Measurements from ENCODE around the gene PTGFRN. TPM values are rescaled to one million over a fixed set of nuclear protein-coding genes. Genes with fewer than 3 reads are reported as not detected.

PTGFRN gene
- total RNA-seq, 3 donors from 2014 or later, result 10.0 to 17.0 (median 15.5) TPM

GRCh38 chr1:116916533-116917445 is 7.1 kb downstream of the PTGFRN start:
- Mint-ChIP-seq H3K4me1 (ENCODE audit: low read depth) (peaks cover 9% of the 10 kb centered on the region), H3K9me3 (no peaks in the 10 kb centered on the region), H3K4me3 (no peak overlapping the region), H3K27me3 (ENCODE audit: low read depth) (no peaks in the 10 kb centered on the region), H3K36me3 (ENCODE audit: insufficient read depth) (no peaks in the 10 kb centered on the region)
- no peak for DNase-seq
- ATAC-seq, result no peak

- no peaks in the 10 kb centered on the region for H3K9me3 Mint-ChIP-seq
- H3K27me3 Mint-ChIP-seq (ENCODE audit: low read depth), result no peaks in the 10 kb centered on the region
- no peak for ATAC-seq
- peaks cover 9% of the 10 kb centered on the region for H3K4me1 Mint-ChIP-seq (ENCODE audit: low read depth)
- no peak for DNase-seq
- H3K4me3 Mint-ChIP-seq, result no peak overlapping the region
- no peaks in the 10 kb centered on the region for H3K36me3 Mint-ChIP-seq (ENCODE audit: insufficient read depth)
These were observed 9.1 kb downstream of the PTGFRN start for GRCh38 chr1:116918714-116919357.

GRCh38 chr1:116919802-116920201 is 10.1 kb downstream of the PTGFRN start:
- no peak for DNase-seq
- no peaks in the 10 kb centered on the region for H3K36me3 Mint-ChIP-seq (ENCODE audit: insufficient read depth)
- peaks cover 7% of the 10 kb centered on the region for H3K4me1 Mint-ChIP-seq (ENCODE audit: low read depth)
- no peaks in the 10 kb centered on the region for H3K27me3 Mint-ChIP-seq (ENCODE audit: low read depth)
- H3K9me3 Mint-ChIP-seq, result no peaks in the 10 kb centered on the region
- no peak for ATAC-seq
- H3K4me3 Mint-ChIP-seq, result no peak overlapping the region

GRCh38 chr1:116920211-116920610 is 10.5 kb downstream of the PTGFRN start:
- Mint-ChIP-seq H3K4me1 (ENCODE audit: low read depth) (peaks cover 3% of the 10 kb centered on the region), H3K9me3 (no peaks in the 10 kb centered on the region), H3K36me3 (ENCODE audit: insufficient read depth) (no peaks in the 10 kb centered on the region), H3K27me3 (ENCODE audit: low read depth) (no peaks in the 10 kb centered on the region), H3K4me3 (no peak overlapping the region)
- DNase-seq (no peak), ATAC-seq (peak in 1 of 2 donors; percentile 30)

GRCh38 chr1:116921301-116921885 is 11.7 kb downstream of the PTGFRN start:
- Mint-ChIP-seq H3K27me3 (ENCODE audit: low read depth) (no peaks in the 10 kb centered on the region), H3K4me1 (ENCODE audit: low read depth) (peaks cover 3% of the 10 kb centered on the region), H3K4me3 (no peak overlapping the region), H3K9me3 (no peaks in the 10 kb centered on the region), H3K36me3 (ENCODE audit: insufficient read depth) (no peaks in the 10 kb centered on the region)
- ATAC-seq (no peak), DNase-seq (no peak)

GRCh38 chr1:116921937-116922336 is 12.2 kb downstream of the PTGFRN start:
- ATAC-seq (no peak), DNase-seq (no peak)
- H3K4me1 Mint-ChIP-seq (ENCODE audit: low read depth), result peaks cover 3% of the 10 kb centered on the region
- no peaks in the 10 kb centered on the region for H3K27me3 Mint-ChIP-seq (ENCODE audit: low read depth)
- H3K9me3 Mint-ChIP-seq, result no peaks in the 10 kb centered on the region
- H3K4me3 Mint-ChIP-seq, result no peak overlapping the region
- no peaks in the 10 kb centered on the region for H3K36me3 Mint-ChIP-seq (ENCODE audit: insufficient read depth)

GRCh38 chr1:116923421-116923820 is 13.7 kb downstream of the PTGFRN start:
- DNase-seq, result no peak
- Mint-ChIP-seq H3K4me1 (ENCODE audit: low read depth) (peaks cover 3% of the 10 kb centered on the region), H3K4me3 (no peak overlapping the region), H3K27me3 (ENCODE audit: low read depth) (no peaks in the 10 kb centered on the region), H3K36me3 (ENCODE audit: insufficient read depth) (no peaks in the 10 kb centered on the region), H3K9me3 (no peaks in the 10 kb centered on the region)
- ATAC-seq, result no peak

- ATAC-seq (no peak), DNase-seq (no peak)
- Mint-ChIP-seq H3K9me3 (no peaks in the 10 kb centered on the region), H3K4me3 (no peak overlapping the region), H3K4me1 (ENCODE audit: low read depth) (peaks cover 4% of the 10 kb centered on the region), H3K27me3 (ENCODE audit: low read depth) (no peaks in the 10 kb centered on the region), H3K36me3 (ENCODE audit: insufficient read depth) (no peaks in the 10 kb centered on the region)
These were observed 17.5 kb downstream of the PTGFRN start for GRCh38 chr1:116927049-116927798.

- peaks cover 27% of the 10 kb centered on the region for H3K4me1 Mint-ChIP-seq (ENCODE audit: low read depth)
- DNase-seq, result no peak
- no peaks in the 10 kb centered on the region for H3K9me3 Mint-ChIP-seq
- H3K4me3 Mint-ChIP-seq, result no peak overlapping the region
- H3K27me3 Mint-ChIP-seq (ENCODE audit: low read depth), result no peaks in the 10 kb centered on the region
- ATAC-seq, result no peak
- H3K36me3 Mint-ChIP-seq (ENCODE audit: insufficient read depth), result no peaks in the 10 kb centered on the region
These were observed 20.4 kb downstream of the PTGFRN start for GRCh38 chr1:116929961-116930592.

GRCh38 chr1:116931016-116931918 is 21.6 kb downstream of the PTGFRN start:
- H3K4me3 Mint-ChIP-seq, result no peak overlapping the region
- peaks cover 28% of the 10 kb centered on the region for H3K4me1 Mint-ChIP-seq (ENCODE audit: low read depth)
- DNase-seq (no peak), ATAC-seq (peak; percentile 84 to 92)
- H3K9me3 Mint-ChIP-seq, result no peaks in the 10 kb centered on the region
- H3K27me3 Mint-ChIP-seq (ENCODE audit: low read depth), result no peaks in the 10 kb centered on the region
- no peaks in the 10 kb centered on the region for H3K36me3 Mint-ChIP-seq (ENCODE audit: insufficient read depth)

- H3K9me3 Mint-ChIP-seq, result no peaks in the 10 kb centered on the region
- H3K4me3 Mint-ChIP-seq, result no peak overlapping the region
- H3K27me3 Mint-ChIP-seq (ENCODE audit: low read depth), result no peaks in the 10 kb centered on the region
- ATAC-seq (no peak), DNase-seq (no peak)
- peaks cover 28% of the 10 kb centered on the region for H3K4me1 Mint-ChIP-seq (ENCODE audit: low read depth)
- no peaks in the 10 kb centered on the region for H3K36me3 Mint-ChIP-seq (ENCODE audit: insufficient read depth)
These were observed 24.1 kb downstream of the PTGFRN start for GRCh38 chr1:116933606-116934515.

GRCh38 chr1:116934586-116935207 is 25.0 kb downstream of the PTGFRN start:
- DNase-seq (no peak), ATAC-seq (peak in 1 of 2 donors; percentile 50)
- H3K4me3 Mint-ChIP-seq, result no peak overlapping the region
- peaks cover 28% of the 10 kb centered on the region for H3K4me1 Mint-ChIP-seq (ENCODE audit: low read depth)
- H3K36me3 Mint-ChIP-seq (ENCODE audit: insufficient read depth), result no peaks in the 10 kb centered on the region
- no peaks in the 10 kb centered on the region for H3K27me3 Mint-ChIP-seq (ENCODE audit: low read depth)
- no peaks in the 10 kb centered on the region for H3K9me3 Mint-ChIP-seq
